Stimulated activated CD8-positive, alpha-beta memory T cell treated with anti-CD3 and anti-CD28 coated beads, Interleukin-12 subunit alpha, Interleukin-12 subunit beta, amount 100 ng/mL, for 4 hours (primary cell): ENCODE results near the gene KLKB1.
"Not testable (repeated sequence)": the region's sequence is repeated elsewhere in the genome, so short reads cannot be mapped to it uniquely, and the experiment has no call there.

Experiments used
- DNase-seq: peaks from one replicate; pipeline ENCODE4 v3.0.0-alpha.2; 2020; ENCODE audit warnings: low read depth

Gene KLKB1

GRCh38 chr4:186227744-186228513 lies 622 bp downstream of the KLKB1 start:
- no peak for DNase-seq

- DNase-seq = no peak
Measured at GRCh38 chr4:186228514-186228894, 1.2 kb downstream of the KLKB1 start.

- no peak for DNase-seq
Measured at GRCh38 chr4:186234367-186234766, 7.1 kb downstream of the KLKB1 start.

GRCh38 chr4:186236126-186236525 lies 8.8 kb downstream of the KLKB1 start:
- DNase-seq = no peak

GRCh38 chr4:186240452-186240847 lies 13.1 kb downstream of the KLKB1 start:
- no peak for DNase-seq

GRCh38 chr4:186240848-186241491 lies 13.7 kb downstream of the KLKB1 start:
- no peak for DNase-seq

GRCh38 chr4:186241616-186242015 lies 14.3 kb downstream of the KLKB1 start:
- DNase-seq = no peak

GRCh38 chr4:186242031-186242430 lies 14.7 kb downstream of the KLKB1 start:
- DNase-seq = not testable (repeated sequence)

GRCh38 chr4:186243331-186243730 lies 16.0 kb downstream of the KLKB1 start:
- DNase-seq = no peak

GRCh38 chr4:186244835-186245234 lies 17.5 kb downstream of the KLKB1 start:
- no peak for DNase-seq

GRCh38 chr4:186247062-186247752 lies 19.9 kb downstream of the KLKB1 start:
- DNase-seq = not testable (repeated sequence)

- DNase-seq = no peak
Measured at GRCh38 chr4:186248643-186249042, 21.3 kb downstream of the KLKB1 start.

- no peak for DNase-seq
Measured at GRCh38 chr4:186249785-186250754, 22.8 kb downstream of the KLKB1 start.

GRCh38 chr4:186250760-186251159 lies 23.5 kb downstream of the KLKB1 start:
- no peak for DNase-seq

GRCh38 chr4:186255122-186255521 lies 27.8 kb downstream of the KLKB1 start:
- DNase-seq = no peak

- no peak for DNase-seq
Measured at GRCh38 chr4:186258216-186258811, 31.0 kb downstream of the KLKB1 start.

GRCh38 chr4:186260117-186260503 lies 32.8 kb downstream of the KLKB1 start:
- DNase-seq = no peak

GRCh38 chr4:186260504-186261448 lies 33.5 kb downstream of the KLKB1 start:
- no peak for DNase-seq

GRCh38 chr4:186264660-186265059 lies 37.4 kb downstream of the KLKB1 start:
- DNase-seq = no peak

- DNase-seq = not testable (repeated sequence)
Measured at GRCh38 chr4:186265250-186265649, 37.9 kb downstream of the KLKB1 start.
